ENCODE data around the gene HYCC2. TPM values are rescaled to one million over a fixed set of nuclear protein-coding genes. Genes with fewer than 3 reads are reported as not detected.
"Not testable (repeated sequence)": the region's sequence is repeated elsewhere in the genome, so short reads cannot be mapped to it uniquely, and the experiment has no call there.

Gene HYCC2
- total RNA-seq, 1 donor from 2014 or later, result 2.1 TPM

- H3K36me3 ChIP-seq, result no peaks in the 10 kb centered on the region
- H3K4me3 ChIP-seq, result peak overlapping the region; percentile 87 to 93
- no peaks in the 10 kb centered on the region for H3K27me3 ChIP-seq
- no peaks in the 10 kb centered on the region for H3K9me3 ChIP-seq
- H3K27ac ChIP-seq, result peak overlapping the region; percentile 80 to 84
- TF ChIP-seq CTCF (IDR thresholded peaks at IDR 0.05), result no peak
- DNase-seq (ENCODE audit: low spot score in 2 of 2), result no peak
- intact Hi-C loops (cut with DNase I), result loop anchor here (2.0 to 5.0 kb wide), 2 partner anchors 48 to 184 kb away; partner anchors contain the start of genes NIF3L1 and PPIL3
- peaks cover 12 to 18% of the 10 kb centered on the region in 2 donors for H3K4me1 ChIP-seq
Observed at GRCh38 chr2:201070948-201071478, 458 bp downstream of the HYCC2 start.

GRCh38 chr2:201064797-201065329 lies 6.6 kb downstream of the HYCC2 start:
- Histone ChIP-seq H3K27me3 (no peaks in the 10 kb centered on the region), H3K27ac (no peak overlapping the region), H3K4me3 (no peak overlapping the region), H3K9me3 (no peaks in the 10 kb centered on the region), H3K4me1 (peaks cover 1 to 12% of the 10 kb centered on the region in 2 donors), H3K36me3 (peaks cover 3 to 5% of the 10 kb centered on the region in 2 donors)
- no peak for TF ChIP-seq CTCF (IDR thresholded peaks at IDR 0.05)
- intact Hi-C loops (cut with DNase I), result no loop called here
- DNase-seq (ENCODE audit: low spot score in 2 of 2), result no peak

GRCh38 chr2:201063516-201063915 lies 8.0 kb downstream of the HYCC2 start:
- H3K27me3 ChIP-seq; H3K27ac ChIP-seq; DNase-seq (ENCODE audit: low spot score in 2 of 2); H3K4me1 ChIP-seq; intact Hi-C loops (cut with DNase I); H3K36me3 ChIP-seq; H3K9me3 ChIP-seq; H3K4me3 ChIP-seq: not testable (repeated sequence)

- intact Hi-C loops (cut with DNase I), result no loop called here
- Histone ChIP-seq H3K4me3 (no peak overlapping the region), H3K9me3 (no peaks in the 10 kb centered on the region), H3K27ac (no peak overlapping the region), H3K27me3 (no peaks in the 10 kb centered on the region), H3K36me3 (peaks cover 3 to 5% of the 10 kb centered on the region in 2 donors), H3K4me1 (no peaks in the 10 kb centered on the region)
- TF ChIP-seq CTCF (IDR thresholded peaks at IDR 0.05), result no peak
- DNase-seq (ENCODE audit: low spot score in 2 of 2), result no peak
Observed at GRCh38 chr2:201059961-201060755, 11.3 kb downstream of the HYCC2 start.

DNA sequence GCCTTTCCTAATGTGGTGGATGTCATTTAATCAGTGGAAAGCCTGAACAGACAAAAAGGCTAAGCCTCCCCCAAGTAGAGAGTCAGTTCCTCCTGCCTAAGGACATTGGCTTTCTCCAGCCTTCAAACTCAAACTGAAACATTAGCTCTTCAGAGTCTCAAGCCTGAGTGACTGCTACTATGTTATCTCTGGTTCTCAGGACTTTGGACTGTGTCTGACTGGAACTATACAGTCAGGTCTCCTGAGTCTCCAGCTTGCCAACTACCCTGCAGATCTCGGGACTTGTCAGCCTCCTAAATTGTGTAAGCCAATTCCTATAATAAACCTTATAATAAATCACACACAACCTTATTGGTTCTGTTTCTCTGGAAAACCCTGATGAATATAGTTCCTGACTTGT lies 12.6 kb downstream of the HYCC2 start:
- intact Hi-C loops (cut with DNase I), result no loop called here
- Histone ChIP-seq H3K36me3 (peaks cover 3 to 5% of the 10 kb centered on the region in 2 donors), H3K4me3 (no peak overlapping the region), H3K27ac (no peak overlapping the region), H3K4me1 (no peaks in the 10 kb centered on the region), H3K9me3 (no peaks in the 10 kb centered on the region), H3K27me3 (no peaks in the 10 kb centered on the region)
- TF ChIP-seq CTCF (IDR thresholded peaks at IDR 0.05), result no peak
- no peak for DNase-seq (ENCODE audit: low spot score in 2 of 2)

DNA sequence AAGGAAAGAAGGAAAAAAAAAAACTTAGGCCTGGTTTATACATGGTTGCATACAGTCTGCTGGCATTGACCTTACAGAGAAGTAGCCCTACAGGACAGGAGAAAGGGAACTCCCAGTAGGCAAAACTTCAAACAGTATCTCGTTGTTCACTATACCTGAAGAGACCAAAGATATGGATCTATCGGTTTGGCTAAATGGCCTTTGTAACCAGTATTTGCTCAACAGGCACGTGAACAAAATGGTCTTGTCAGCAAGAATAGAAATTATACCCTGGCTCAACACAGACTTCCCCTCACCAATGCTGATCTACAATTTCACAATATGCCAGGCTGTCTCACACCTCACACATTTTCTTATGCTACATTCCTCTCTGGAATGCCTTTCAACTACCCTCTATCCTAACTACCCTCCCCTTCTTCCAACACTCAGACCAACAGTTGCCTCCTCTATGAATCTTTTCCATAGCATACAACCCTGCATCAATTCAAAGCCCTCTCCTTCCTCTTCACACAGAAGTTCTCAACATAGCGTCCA lies 13.7 kb downstream of the HYCC2 start:
- peaks cover 3 to 5% of the 10 kb centered on the region in 2 donors for H3K36me3 ChIP-seq
- no peak for DNase-seq (ENCODE audit: low spot score in 2 of 2)
- no peak overlapping the region for H3K27ac ChIP-seq
- H3K9me3 ChIP-seq, result no peaks in the 10 kb centered on the region
- intact Hi-C loops (cut with DNase I), result no loop called here
- TF ChIP-seq CTCF (IDR thresholded peaks at IDR 0.05), result no peak
- no peaks in the 10 kb centered on the region for H3K4me1 ChIP-seq
- H3K4me3 ChIP-seq, result no peak overlapping the region
- H3K27me3 ChIP-seq, result no peaks in the 10 kb centered on the region

All from ascending aorta (tissue), 2 donors.